ENCODE data around the gene SPOCK2.

Gene SPOCK2

GRCh38 chr10:72088889-72089575 lies 681 bp upstream of the SPOCK2 start:
- DNase-seq (ENCODE audit: low spot score), result no peak

- no peak for DNase-seq (ENCODE audit: low spot score)
Measured at GRCh38 chr10:72087392-72087968, 871 bp downstream of the SPOCK2 start.

GRCh38 chr10:72086466-72087391 lies 1.6 kb downstream of the SPOCK2 start:
- DNase-seq (ENCODE audit: low spot score), result no peak

- no peak for DNase-seq (ENCODE audit: low spot score)
Measured at GRCh38 chr10:72085864-72086465, 2.4 kb downstream of the SPOCK2 start.

GRCh38 chr10:72085166-72085565 lies 3.2 kb downstream of the SPOCK2 start:
- DNase-seq (ENCODE audit: low spot score), result no peak

- no peak for DNase-seq (ENCODE audit: low spot score)
Measured at GRCh38 chr10:72083790-72084459, 4.4 kb downstream of the SPOCK2 start.

- no peak for DNase-seq (ENCODE audit: low spot score)
Measured at GRCh38 chr10:72082856-72083789, 5.2 kb downstream of the SPOCK2 start.

- no peak for DNase-seq (ENCODE audit: low spot score)
Measured at GRCh38 chr10:72081772-72082590, 6.4 kb downstream of the SPOCK2 start.

- no peak for DNase-seq (ENCODE audit: low spot score)
Measured at GRCh38 chr10:72081210-72081609, 7.1 kb downstream of the SPOCK2 start.

- DNase-seq (ENCODE audit: low spot score), result no peak
Measured at GRCh38 chr10:72080042-72080975, 8.0 kb downstream of the SPOCK2 start.

- no peak for DNase-seq (ENCODE audit: low spot score)
Measured at GRCh38 chr10:72079356-72079755, 9.0 kb downstream of the SPOCK2 start.

GRCh38 chr10:72077275-72077990 lies 10.9 kb downstream of the SPOCK2 start:
- no peak for DNase-seq (ENCODE audit: low spot score)

- DNase-seq (ENCODE audit: low spot score), result no peak
Measured at GRCh38 chr10:72076756-72077155, 11.6 kb downstream of the SPOCK2 start.

- DNase-seq (ENCODE audit: low spot score), result no peak
Measured at GRCh38 chr10:72075376-72076115, 12.8 kb downstream of the SPOCK2 start.

GRCh38 chr10:72074574-72075375 lies 13.6 kb downstream of the SPOCK2 start:
- DNase-seq (ENCODE audit: low spot score), result no peak

Data from hematopoietic multipotent progenitor cell treated with erythropoietin and hydrocortisone succinate and interleukin-3 and kit ligand, for 15 days (in vitro differentiated cells).